ENCODE data around the gene NMRK1. TPM values are rescaled to one million over a fixed set of nuclear protein-coding genes. Genes with fewer than 3 reads are reported as not detected.

NMRK1 gene
- total RNA-seq, 1 donor from 2014 or later: 7.2 TPM

DNA sequence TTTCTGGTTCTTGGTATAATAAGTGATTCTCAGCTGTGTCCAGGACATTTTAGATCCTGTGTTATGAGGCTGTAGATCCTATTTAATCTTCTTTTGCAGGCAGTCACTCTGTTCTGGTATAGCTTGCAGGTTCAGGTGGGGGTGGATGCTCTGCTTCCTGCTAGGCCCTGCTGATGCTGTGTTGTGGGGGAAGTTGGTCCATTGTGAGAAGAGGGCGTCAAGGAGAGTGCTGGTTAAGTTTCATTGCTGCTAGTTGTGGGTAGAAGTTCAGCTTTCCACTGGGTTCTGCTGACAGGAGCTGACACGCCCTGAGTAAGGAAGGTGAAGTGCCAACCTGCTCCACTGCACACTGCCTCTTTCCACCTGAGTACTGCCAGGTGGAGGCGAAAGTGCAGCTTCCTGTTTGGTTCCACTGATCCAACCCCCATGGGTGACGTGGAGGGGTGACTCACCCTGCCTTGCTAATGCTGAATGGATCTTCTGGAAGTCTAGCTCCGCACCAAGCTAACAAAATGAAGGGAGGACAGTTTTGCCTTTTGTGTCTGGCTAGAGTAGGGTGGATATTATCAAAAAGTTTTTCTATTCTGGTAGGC, 16.3 kb downstream of the NMRK1 start:
- no peaks in the 10 kb centered on the region for H3K4me1 Mint-ChIP-seq (ENCODE audit: low read depth)
- no peak overlapping the region for H3K4me3 Mint-ChIP-seq (ENCODE audit: unreplicated experiment)
- DNase-seq (ENCODE audit: low spot score): no peak
- no peak overlapping the region for H3K27ac Mint-ChIP-seq (ENCODE audit: unreplicated experiment)
- peaks cover 6% of the 10 kb centered on the region for H3K36me3 Mint-ChIP-seq (ENCODE audit: low read depth)
- no peaks in the 10 kb centered on the region for H3K27me3 Mint-ChIP-seq (ENCODE audit: low read depth)
- no peaks in the 10 kb centered on the region for H3K9me3 Mint-ChIP-seq (ENCODE audit: low read depth)
- no peak for TF ChIP-seq CTCF (IDR thresholded peaks at IDR 0.05)

DNA sequence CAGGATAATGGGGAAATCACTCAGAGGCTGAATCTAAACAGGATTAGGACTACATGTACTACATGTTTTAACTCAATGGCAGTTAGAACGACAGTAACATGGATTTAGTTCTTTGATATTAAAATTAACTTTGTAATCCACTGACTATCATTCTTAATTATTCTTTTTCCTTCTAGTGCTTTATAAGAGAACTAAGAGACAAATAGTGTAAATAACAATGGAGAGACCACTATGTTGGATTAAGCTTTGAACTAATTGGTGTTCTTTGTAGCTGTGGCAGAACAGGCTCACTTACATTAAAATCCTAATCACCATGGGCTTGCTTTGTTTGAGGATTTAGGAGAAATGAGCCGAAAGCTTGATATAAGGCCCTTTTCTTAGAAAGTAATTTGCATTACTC, 18.8 kb downstream of the NMRK1 start:
- peaks cover 9% of the 10 kb centered on the region for H3K4me1 Mint-ChIP-seq (ENCODE audit: low read depth)
- DNase-seq (ENCODE audit: low spot score): no peak
- TF ChIP-seq CTCF (IDR thresholded peaks at IDR 0.05): no peak
- H3K27ac Mint-ChIP-seq (ENCODE audit: unreplicated experiment): no peak overlapping the region
- no peaks in the 10 kb centered on the region for H3K9me3 Mint-ChIP-seq (ENCODE audit: low read depth)
- H3K36me3 Mint-ChIP-seq (ENCODE audit: low read depth): peaks cover 6% of the 10 kb centered on the region
- H3K27me3 Mint-ChIP-seq (ENCODE audit: low read depth): no peaks in the 10 kb centered on the region
- no peak overlapping the region for H3K4me3 Mint-ChIP-seq (ENCODE audit: unreplicated experiment)

DNA sequence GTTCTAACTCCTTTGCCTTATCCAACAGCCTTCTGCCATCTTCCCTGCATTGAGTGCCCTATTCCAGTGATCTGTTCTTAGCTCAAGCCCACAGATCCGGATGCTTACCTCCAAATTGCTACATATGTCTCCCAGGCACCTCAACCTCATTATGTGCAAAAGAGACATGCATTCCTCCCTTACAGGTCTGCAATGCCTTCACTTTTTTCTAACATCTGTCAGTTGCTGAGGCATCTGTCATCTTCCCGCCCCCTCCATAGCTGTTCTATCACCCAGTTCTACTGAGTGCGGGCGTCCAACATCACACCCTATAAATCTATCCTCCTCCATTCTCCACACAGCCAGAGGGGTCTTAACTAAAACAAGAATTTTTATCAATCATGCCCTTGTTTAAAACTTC, 20.1 kb downstream of the NMRK1 start:
- Mint-ChIP-seq H3K4me1 (ENCODE audit: low read depth) (peaks cover 12% of the 10 kb centered on the region), H3K36me3 (ENCODE audit: low read depth) (peaks cover 6% of the 10 kb centered on the region), H3K27ac (ENCODE audit: unreplicated experiment) (no peak overlapping the region), H3K27me3 (ENCODE audit: low read depth) (no peaks in the 10 kb centered on the region), H3K4me3 (ENCODE audit: unreplicated experiment) (no peak overlapping the region), H3K9me3 (ENCODE audit: low read depth) (no peaks in the 10 kb centered on the region)
- TF ChIP-seq CTCF (IDR thresholded peaks at IDR 0.05): no peak
- no peak for DNase-seq (ENCODE audit: low spot score)

DNA sequence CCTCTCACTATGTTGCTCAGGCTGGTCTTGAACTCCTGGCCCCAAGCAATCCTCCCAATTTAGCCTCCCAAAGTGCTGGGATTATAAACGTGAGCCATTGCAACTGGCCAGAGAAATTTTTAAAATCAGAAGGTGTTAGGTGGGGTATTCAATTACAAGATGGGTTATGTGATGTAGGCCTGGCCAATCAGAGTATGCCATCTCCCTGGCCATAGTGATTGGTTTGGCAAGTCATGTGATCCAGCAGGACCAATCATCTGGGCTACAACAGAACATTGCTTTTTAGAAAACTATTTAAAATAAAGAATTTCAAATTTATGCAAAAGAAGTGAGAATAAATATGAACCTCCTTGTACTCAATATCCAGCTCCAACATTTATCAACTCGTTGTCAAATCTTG, 22.4 kb downstream of the NMRK1 start:
- Mint-ChIP-seq H3K9me3 (ENCODE audit: low read depth) (no peaks in the 10 kb centered on the region), H3K27ac (ENCODE audit: unreplicated experiment) (no peak overlapping the region), H3K36me3 (ENCODE audit: low read depth) (peaks cover 4% of the 10 kb centered on the region), H3K27me3 (ENCODE audit: low read depth) (no peaks in the 10 kb centered on the region), H3K4me1 (ENCODE audit: low read depth) (peaks cover 12% of the 10 kb centered on the region), H3K4me3 (ENCODE audit: unreplicated experiment) (no peak overlapping the region)
- no peak for DNase-seq (ENCODE audit: low spot score)
- no peak for TF ChIP-seq CTCF (IDR thresholded peaks at IDR 0.05)

DNA sequence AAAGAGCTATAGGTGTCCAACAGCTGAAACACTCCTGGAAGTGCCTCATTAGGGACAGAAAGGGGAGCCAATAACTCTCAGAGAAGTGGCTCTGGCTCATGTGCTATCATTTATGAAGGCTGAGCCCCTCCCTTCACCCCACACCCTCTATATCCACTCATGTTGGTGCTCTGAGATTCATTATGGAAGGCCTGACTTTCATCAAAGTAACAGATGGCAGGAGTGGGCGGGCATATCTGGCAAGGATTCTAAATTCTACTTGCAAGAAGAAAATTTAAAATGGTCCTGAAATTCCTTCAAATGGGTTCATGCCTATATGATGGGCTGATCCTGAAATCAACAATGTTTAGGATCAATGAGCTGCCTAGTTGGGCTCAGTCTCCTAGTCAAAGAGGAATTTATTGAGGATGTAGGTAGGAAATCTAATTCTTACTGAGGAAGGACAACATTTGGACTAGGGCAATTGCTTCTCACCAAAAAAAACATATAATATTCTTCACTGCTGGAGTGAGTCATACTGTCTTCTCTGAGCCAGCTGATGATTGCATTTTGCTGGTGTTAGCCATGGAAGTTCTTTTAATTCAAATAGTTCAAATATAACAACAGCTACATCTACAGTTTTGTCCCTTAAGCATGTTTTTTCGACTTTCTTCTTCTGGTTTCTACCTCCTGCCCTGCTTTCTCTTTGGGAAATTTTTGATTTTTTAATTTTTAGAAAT, 23.5 kb downstream of the NMRK1 start:
- TF ChIP-seq CTCF (IDR thresholded peaks at IDR 0.05): no peak
- Mint-ChIP-seq H3K27ac (ENCODE audit: unreplicated experiment) (no peak overlapping the region), H3K27me3 (ENCODE audit: low read depth) (no peaks in the 10 kb centered on the region), H3K9me3 (ENCODE audit: low read depth) (peaks cover 3% of the 10 kb centered on the region), H3K4me3 (ENCODE audit: unreplicated experiment) (no peak overlapping the region), H3K36me3 (ENCODE audit: low read depth) (peaks cover 6% of the 10 kb centered on the region), H3K4me1 (ENCODE audit: low read depth) (peaks cover 12% of the 10 kb centered on the region)
- no peak for DNase-seq (ENCODE audit: low spot score)
